KBM-7 (cell line): Measurements from ENCODE around the gene TOMT.

Experiments used
- DNase-seq: peaks from one replicate; pipeline ENCODE4 v3.0.0-alpha.2; 2015
- in situ Hi-C: fragments of 300-500 bp; cut with MboI; formaldehyde crosslinking; loops from 2 replicates; pipeline ENCODE4 v1.14.3; 2020; ENCODE audit warnings: low sequenced_read_pairs, low pct_unique_long_range_greater_than_20kb, mixed read lengths

The TOMT gene, protein sequence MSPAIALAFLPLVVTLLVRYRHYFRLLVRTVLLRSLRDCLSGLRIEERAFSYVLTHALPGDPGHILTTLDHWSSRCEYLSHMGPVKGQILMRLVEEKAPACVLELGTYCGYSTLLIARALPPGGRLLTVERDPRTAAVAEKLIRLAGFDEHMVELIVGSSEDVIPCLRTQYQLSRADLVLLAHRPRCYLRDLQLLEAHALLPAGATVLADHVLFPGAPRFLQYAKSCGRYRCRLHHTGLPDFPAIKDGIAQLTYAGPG

DNA sequence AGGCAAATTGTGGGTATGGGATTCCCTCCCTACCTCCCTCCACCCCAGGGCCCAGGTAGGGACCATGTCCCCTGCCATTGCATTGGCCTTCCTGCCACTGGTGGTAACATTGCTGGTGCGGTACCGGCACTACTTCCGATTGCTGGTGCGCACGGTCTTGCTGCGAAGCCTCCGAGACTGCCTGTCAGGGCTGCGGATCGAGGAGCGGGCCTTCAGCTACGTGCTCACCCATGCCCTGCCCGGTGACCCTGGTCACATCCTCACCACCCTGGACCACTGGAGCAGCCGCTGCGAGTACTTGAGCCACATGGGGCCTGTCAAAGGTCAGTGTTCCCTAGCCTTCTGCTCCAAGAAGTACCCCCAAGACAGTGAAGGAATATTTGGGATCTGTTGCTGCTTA, at the start of gene TOMT:
TOMT (plus strand) TSS at position 37 of the 400 bp plus-strand sequence; CDS start at position 65, 28 bp downstream.
- in situ Hi-C loops, result no loop called here
- no peak for DNase-seq

DNA sequence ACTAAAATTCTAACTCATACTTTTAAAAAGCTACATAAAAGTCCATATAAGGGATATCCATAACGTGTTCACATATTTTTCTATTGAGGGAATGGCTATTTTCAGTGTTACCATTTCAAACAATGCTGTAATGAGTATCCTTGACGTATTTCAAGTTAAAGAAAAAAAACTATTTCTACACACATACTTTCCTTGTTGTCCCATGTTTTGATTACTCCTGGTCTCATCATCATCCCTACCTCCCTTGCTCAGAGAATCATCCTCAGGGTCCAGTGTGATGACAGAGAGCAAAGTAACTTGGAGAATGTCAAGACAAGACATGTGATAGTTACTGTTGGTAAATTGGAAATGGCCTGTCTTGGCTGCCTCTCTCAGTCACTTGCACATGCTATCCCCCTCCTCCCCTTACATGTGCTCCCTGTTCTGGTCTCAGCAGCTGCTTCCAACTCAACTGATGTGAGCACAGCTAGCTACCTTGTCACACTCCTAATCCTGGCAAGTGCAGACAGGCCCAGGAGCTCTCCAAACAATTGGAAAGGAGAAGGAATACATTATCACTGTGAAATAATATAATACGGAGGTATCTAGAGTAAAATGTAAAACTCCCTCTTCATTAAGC, 47.2 kb upstream of the TOMT start:
- in situ Hi-C loops, result no loop called here

DNA sequence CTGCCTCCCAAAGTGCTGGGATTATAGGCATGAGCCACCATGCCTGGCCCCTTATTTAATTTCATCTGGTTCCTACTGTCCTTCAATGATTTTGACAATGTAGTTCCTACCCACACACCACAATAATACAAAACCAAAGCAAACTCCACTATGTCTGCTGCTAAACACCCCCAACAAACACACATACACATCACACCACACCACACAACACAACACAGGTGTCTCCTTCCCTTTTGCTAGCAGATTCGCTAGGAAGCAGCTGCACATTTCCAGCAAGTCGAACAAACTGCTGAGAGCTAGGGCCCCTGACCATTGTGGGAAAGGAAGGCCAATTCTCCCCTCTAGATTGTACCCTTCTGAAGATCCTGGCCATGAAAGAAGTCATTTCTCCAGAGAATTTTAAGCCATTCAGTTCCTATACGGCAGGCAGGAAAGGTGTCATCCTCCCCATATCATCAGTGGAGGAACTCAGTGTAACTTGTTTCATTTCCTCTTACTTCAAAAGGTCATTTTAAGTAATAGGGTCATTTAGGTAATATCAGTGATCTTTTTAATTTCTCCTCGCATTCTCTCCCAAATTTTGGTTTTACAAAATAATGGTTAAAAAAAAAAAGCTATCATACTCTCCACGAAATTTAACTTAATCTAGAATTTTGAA, 43.9 kb upstream of the TOMT start:
- in situ Hi-C loops, result no loop called here
- DNase-seq, result no peak

More for the DNA sequence above, 47.2 kb upstream of the TOMT start:
- DNase-seq, result no peak

DNA sequence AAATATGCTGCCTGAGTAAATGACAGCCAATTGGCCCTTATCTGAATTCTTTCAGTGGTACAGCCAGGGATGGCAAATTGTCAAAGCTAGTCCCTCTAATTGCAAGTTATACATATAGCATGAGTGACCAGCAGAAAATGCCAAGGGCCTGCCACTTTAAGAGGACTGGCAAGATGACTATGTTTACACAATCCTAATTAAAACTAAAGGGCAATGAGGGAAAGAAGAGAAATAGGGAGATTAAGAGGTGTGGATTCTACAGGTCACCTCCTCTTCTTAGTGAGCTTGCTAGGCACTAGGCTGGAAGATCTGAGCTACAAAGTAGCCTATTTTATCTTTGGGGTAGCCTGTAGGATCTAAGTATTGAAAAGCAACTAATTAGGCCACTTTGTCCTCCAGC, 38.9 kb upstream of the TOMT start:
- DNase-seq, result no peak
- in situ Hi-C loops, result no loop called here

DNA sequence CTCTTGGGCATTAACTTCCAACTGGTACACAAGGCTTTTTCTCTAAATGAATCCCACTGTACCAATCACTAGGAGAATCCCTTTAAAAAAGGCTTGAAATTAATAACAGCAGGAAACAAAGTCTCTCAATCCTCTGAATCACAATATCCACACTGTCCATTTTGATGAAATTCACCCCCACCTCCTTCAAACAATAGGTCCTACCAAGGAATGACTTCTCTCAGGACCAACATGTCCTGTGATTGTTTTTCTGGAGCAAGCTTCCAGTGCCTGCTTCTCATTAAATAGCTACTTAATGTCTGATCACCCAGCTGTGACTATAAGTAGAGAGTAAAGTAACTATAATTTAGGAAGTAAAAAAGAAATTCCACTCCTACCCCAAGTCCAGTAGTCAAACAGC, 38.5 kb upstream of the TOMT start:
- in situ Hi-C loops, result no loop called here
- no peak for DNase-seq

DNA sequence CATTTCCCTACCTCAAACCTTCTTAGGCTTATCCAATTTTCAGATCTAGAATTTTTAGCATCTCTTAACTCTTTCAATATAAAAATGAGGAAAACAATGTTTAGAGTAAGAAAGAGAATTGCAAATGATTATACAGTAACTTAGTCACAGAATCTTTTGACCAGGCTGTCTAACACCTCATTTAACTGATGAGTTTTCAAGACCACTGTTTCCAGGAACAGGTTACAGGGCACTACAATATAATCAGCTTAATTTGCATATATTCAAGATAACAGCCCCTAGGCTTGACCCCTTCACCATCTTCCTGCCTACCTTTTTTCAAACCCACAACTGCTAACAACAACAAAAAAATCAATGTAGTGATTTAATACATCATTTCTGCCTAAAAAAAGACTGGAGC, 38.0 kb upstream of the TOMT start:
- no peak for DNase-seq
- in situ Hi-C loops, result no loop called here

DNA sequence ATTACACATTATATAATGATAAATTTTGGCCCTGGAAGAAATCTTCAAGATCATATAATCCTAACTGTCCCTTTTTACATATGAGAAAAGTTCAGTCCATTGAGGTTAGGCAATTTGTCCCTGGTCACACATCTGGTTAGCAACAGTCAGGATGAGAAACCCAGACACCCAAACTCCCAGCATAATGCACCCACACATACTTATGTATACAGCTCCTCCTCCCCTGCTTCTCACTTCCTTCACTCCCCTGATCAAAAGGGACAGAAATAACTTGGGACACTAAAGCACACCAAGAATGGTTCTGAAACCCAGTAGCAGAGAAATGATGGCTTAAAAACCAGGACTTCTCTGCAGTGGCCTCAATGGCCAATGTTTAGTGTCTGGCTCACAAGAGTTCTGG, 36.5 kb upstream of the TOMT start:
- in situ Hi-C loops, result no loop called here
- DNase-seq, result no peak

DNA sequence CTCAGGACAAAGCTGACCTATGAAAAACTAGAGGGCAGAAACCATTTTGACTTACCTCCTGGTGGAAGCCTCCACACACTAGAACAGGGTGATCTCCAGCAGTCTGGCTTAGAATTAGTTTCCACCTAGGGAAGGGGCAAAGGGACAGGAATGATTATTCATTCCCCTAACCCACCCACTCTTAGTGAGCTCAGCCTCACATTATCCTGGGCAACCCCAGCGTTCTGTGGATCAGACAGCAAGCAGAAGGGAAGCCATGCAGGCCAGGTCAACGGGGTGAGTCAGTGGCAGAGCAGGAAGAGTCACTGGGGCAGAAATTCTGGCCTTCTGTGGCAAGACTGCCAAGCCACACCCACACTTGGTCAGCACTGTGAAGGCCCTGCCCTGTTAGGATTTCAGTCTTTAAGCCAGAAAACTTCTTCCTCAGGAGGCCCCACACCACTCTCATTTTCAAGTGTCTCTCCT, 35.9 kb upstream of the TOMT start:
- DNase-seq, result no peak
- in situ Hi-C loops, result no loop called here

DNA sequence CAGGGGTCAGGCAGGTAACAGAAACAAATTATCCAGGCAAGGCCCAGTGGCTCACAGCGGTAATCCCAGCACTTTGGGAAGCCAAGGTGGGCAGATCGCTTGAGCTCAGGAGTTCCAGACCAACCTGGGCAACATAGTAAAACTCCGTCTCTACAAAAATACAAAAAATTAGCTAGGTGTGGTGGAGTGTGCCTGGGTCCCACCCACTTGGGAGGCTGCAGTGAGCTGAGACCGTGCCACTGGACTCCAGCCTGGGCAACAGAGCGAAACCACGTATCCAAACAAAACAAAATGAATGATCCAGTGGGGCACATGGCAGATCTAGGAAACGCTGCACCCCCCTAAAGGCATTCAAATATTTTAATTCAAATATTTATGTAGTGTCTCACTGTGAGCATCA, 35.2 kb upstream of the TOMT start:
- in situ Hi-C loops, result no loop called here
- DNase-seq, result no peak

DNA sequence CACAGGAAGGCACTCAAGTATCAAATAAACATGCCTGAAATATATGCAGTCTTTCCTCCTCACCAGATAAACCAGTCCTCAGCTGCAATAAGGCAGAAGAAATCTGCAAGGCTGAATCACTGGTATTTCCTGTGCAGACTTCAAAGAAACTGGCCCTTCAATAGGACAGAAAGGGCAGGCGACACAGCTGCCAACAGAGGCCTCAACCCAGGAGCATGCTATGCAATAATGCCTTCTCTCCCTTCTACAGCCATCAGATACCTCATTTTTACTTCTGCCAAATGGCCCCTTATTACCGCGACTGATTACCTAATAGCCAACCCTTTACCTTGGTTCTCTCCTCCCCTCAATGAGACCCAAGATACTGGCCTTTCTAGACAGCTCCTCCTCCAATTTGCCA, 33.4 kb upstream of the TOMT start:
- in situ Hi-C loops, result no loop called here
- DNase-seq, result no peak

DNA sequence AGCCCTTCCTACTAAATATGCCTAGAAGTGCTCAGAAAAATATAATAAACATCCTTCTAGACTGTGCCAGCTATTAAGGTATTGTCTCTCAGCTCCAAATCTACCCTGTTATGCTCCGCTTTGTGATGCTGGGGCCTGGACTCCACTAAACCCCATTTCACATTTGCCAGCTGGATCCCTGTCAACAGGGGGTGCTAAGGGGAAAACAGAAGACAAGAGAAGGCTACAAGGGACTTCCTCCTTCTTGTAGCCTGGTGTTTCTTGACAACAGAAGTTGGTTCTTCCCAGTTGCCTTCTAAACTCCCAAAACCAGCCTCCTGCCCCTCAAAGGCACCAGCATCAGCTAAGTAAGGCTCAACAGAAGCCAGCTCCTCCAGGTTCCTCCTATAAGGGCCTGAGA, 30.6 kb upstream of the TOMT start:
- in situ Hi-C loops, result no loop called here
- peak; percentile 69 for DNase-seq

DNA sequence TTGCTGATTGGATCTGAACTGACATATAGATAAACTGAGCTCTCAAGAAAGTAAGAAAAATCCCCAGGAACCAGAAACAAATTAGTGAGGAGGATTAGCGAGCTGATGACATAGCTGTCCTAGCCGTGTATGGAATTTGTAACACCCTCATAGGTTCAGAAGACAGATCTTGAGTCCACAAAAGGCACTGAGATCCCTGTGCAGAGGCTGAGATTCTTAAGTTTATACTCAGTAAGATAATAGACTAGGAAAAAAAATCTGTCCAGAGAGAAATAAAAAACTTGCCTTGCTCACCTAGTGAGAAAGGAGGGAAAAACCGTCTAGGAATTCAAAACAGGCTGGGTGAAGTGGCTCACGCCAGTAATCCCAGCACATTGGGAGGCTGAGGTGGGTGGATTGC, 30.0 kb upstream of the TOMT start:
- DNase-seq, result no peak
- in situ Hi-C loops, result no loop called here

DNA sequence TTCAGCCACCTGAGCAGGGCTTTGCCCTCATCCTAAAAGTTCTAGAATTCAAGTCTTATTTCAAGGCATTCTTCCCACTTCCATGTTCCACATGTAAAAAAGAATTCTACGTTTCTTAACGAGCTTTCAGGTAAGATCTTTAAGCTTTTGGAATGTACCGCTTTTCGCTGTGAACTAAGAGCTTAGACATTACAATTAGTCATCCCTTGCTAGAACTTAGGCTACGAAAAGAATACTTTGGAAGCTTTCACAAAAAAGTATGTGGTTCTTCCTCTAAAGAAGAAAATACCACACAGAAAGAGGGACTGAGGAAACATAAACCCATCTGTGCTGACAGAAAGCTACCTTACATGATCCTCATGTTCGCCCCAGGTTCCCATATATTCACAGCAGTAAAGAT, 27.2 kb upstream of the TOMT start:
- no peak for DNase-seq
- in situ Hi-C loops, result no loop called here

DNA sequence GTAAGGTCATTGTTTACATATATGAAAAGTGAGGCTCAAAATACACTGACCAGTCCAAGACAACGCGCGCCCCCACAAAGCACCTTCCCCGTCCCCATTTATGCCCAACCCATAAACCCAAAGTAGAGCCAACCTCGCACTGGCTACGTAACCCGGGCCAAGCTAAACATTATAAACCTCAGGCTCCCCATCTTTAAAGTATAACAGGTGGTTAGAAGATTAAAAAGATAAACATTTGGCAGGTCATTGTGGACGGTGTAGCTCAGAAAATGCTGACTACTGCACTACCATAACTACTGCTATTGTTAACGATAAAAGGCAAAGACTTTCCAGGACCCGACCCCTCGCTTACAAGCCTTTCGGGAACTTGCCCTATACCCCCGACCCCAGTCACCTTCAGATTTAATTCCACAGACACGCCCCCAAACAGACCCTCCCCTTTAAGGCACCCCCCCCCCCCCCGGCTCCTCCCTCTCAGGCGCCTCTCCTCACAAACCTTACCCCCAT, 25.9 kb upstream of the TOMT start:
- no peak for DNase-seq

DNA sequence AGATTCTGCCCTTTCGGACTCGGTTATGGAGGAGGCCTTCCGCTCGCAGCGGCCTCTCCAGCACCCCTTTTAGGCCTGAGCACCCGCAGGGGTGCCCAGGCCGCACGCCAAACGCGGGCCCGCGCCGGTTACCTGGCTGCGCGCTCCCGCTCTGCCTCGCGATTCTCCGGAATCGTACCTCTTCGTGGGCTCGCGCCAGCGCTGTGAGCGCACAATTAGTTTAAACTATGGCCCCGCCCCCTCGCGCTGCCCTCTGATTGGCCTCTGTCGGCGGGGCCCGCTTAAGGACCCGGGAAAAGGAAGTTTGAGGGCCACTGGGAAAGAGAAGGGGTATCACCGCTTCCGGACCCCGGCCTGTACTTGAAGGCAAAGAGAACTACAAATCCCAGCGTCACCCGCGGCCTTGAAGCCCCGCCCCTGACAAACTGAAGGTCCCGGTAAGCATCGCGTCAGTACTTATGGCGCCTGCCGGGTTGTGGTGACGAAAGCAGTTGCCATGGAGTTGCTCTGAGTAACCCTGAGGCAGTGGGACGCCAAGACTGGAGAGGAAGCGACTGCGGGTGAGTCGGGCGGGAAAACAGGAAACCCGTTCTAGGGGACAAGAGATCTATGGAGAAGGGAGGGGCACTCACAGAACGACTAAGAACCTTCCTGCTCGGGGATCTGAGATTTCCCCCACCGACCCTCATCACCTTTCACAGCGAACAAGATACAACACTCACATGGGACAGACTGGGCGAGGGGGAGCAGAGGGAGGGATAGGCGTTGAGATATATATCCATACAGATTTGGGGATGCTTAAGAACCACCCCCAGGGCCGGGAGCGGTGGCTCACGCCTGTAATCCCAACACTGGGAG, 25.2 kb upstream of the TOMT start, which contains the start of the genes LRRC51 and NUMA1:
LRRC51 (plus strand) TSS at position 525 of the 858 bp plus-strand sequence. CDS start 8,234 bp downstream, outside the sequence.
NUMA1 (minus strand) TSS at position 217 of the 858 bp plus-strand sequence. CDS start 44,599 bp downstream, outside the sequence.
- peak; percentile 100 for DNase-seq
- in situ Hi-C loops, result no loop called here

More for the DNA sequence above, 25.9 kb upstream of the TOMT start:
- in situ Hi-C loops, result no loop called here

DNA sequence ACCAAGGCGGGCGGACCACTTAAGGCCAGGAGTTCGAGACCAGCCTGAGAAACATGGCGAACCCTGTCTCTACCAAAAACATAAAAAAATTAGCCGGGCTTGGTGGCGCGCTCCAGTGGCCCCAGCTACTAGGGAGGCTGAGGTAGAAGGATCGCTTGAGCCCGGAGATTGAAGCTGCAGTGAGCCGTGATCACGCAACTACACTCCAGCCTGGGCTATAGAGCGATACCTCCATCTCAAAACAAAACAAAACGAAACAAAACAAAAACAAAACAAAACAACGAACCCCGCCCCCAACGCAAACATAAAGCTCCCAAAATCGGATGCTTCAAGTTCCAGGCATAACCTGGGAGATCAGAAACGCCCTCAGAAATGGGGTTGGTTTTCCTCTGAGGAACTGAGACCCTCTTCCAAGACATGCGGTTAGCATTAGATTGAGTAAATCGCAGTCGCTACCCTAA, 24.5 kb upstream of the TOMT start:
- in situ Hi-C loops, result no loop called here
- no peak for DNase-seq

DNA sequence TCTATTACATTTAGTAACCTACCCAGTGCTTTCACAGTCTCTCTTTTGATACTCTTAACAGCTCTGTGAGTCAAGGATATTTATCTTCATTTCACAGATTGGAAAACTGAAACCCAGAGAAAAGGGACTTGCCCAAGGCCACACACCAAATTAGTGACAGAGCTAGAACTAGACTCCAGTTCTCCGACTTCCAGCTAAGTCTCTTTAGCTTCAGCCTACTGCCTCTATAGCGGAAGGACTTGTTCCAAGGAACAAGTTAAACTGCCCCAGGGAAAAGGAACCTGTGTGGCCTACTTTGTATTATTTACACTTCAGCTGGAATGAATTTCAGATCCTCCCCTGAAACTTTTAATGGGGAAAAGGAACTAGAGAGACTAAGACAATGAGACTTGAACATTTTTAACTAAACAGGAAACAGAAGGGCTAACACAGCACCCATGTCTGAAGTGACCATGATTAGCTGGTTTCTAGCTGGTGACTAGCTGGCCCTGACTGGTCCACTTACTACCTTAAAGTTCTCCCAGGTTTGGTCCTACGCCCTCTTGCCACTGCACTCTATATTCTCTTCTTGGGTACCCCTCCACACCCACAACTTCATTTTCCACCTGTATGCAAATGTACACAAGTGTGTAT, 23.8 kb upstream of the TOMT start:
- in situ Hi-C loops, result no loop called here
- peak; percentile 18 for DNase-seq

DNA sequence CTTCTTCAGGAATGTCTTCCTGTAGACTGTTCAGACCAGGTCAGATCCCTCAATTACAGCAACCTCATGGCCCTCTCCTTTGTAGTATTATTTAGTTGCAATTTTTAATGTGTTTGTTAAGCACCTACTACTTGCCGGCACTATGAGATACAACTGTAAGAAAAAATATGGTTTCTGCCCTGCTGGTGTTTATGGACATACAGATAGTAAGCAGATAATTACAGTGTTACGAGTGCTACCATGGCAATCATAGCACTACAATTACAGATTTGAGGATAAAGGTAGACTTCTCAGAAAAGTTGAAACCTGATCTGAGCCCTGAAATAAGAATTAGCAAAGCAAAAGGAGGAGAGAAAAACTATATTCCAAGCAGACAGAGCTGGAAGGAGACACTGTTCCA, 22.3 kb upstream of the TOMT start:
- in situ Hi-C loops, result no loop called here
- no peak for DNase-seq

DNA sequence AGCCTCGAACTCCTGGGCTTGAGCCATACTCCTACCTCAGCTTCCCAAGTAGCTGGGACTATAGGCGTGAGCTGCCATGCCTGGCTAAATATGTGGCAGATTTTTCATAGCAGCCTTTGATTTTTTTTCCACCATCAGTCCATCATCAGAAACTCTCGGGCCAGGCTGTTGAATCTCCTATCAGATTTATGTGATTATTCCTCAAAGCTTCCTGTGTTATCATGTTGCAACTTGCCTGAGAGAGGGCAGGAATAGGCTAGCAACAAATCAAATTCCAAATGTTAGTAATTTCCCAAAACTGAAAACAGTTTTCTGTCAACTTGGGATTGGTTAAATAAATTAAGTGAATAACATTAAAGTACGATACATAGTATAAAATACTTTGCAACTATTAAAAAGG, 21.6 kb upstream of the TOMT start:
- in situ Hi-C loops, result no loop called here
- DNase-seq, result no peak
